ENCODE data around the gene TFCP2. TPM values are rescaled to one million over a fixed set of nuclear protein-coding genes. Genes with fewer than 3 reads are reported as not detected.
"Not testable (repeated sequence)": the region's sequence is repeated elsewhere in the genome, so short reads cannot be mapped to it uniquely, and the experiment has no call there.

Gene TFCP2
- total RNA-seq (10 to 100 TPM; 24.1 TPM), polyA plus RNA-seq (ENCODE audit: insufficient read length in 6 of 6) (10 to 100 TPM; 46.5 to 57.6 (median 53.9) TPM)
- long read RNA-seq, donor 1, partial matches to known transcripts: 0 of 1 reads
- long read RNA-seq, donor 1, other reads (novel, unspliced or antisense): 0 of 1 reads
- long read RNA-seq, donor 2, partial matches to known transcripts: 0 of 4 reads
- long read RNA-seq, donor 2, other reads (novel, unspliced or antisense): 0 of 4 reads
- long read RNA-seq, donor 3, partial matches to known transcripts: 0 of 3 reads
- long read RNA-seq, donor 3, other reads (novel, unspliced or antisense): 0 of 3 reads
- long read RNA-seq, donor 4: 0 reads
- long read RNA-seq, donor 5, partial matches to known transcripts: 0 of 1 reads
- long read RNA-seq, donor 5, other reads (novel, unspliced or antisense): 0 of 1 reads
- long read RNA-seq, donor 6, partial matches to known transcripts: 0 of 2 reads
- long read RNA-seq, donor 6, other reads (novel, unspliced or antisense): 0 of 2 reads
- long read RNA-seq, donor 7, partial matches to known transcripts: 0 of 1 reads
- long read RNA-seq, donor 7, other reads (novel, unspliced or antisense): 0 of 1 reads
- long read RNA-seq, donor 8, partial matches to known transcripts: 0 of 3 reads
- long read RNA-seq, donor 8, other reads (novel, unspliced or antisense): 0 of 3 reads
- long read RNA-seq, donor 9: 0 reads
- long read RNA-seq, donor 10, partial matches to known transcripts: 0 of 1 reads
- long read RNA-seq, donor 10, other reads (novel, unspliced or antisense): 0 of 1 reads
- long read RNA-seq, donor 11, partial matches to known transcripts: 0 of 4 reads
- long read RNA-seq, donor 11, other reads (novel, unspliced or antisense): 0 of 4 reads
- long read RNA-seq, donor 12, partial matches to known transcripts: 0 of 2 reads
- long read RNA-seq, donor 12, other reads (novel, unspliced or antisense): 0 of 2 reads

GRCh38 chr12:51172515-51173431 is at the start of gene TFCP2:
TSS of gene TFCP2 (minus strand) at chr12:51173135. CDS start at chr12:51172422, 713 bp downstream.
- peak; percentile 94 to 98 (median 98) for DNase-seq
- no peaks in the 10 kb centered on the region for H3K36me3 ChIP-seq
- ATAC-seq: peak; percentile 96
- peaks cover 6 to 30% of the 10 kb centered on the region in 2 donors for H3K4me1 ChIP-seq
- peak within 1 kb of the TSS; percentile 96 for H3K27ac ChIP-seq
- H3K9me3 ChIP-seq: no peaks in the 10 kb centered on the region
- peak within 1 kb of the TSS; percentile 60 to 77 for H3K4me3 ChIP-seq
- H3K27me3 ChIP-seq: no peaks in the 10 kb centered on the region
- TF ChIP-seq CTCF (IDR thresholded peaks at IDR 0.05): no peak
- intact Hi-C loops (cut with DNase I): no loop called here

DNA sequence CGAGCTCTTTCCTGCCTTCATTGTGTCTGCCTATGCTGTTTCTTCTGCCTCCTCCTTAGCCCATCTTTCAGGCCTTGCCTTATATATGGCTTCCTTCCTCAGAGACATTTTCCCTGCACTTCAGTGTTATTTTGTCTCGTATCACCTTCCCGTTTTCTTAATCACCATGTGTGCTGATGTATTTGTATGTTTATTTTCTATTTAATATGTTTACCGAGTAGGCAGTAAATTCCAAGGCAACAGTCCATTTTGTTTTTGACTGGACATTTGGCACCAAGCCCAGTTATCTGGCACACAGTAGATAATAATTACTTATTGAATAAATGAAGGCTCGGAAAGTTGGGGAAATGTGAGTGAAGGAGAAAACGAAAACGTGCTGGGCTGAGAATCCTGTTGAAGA is 49.5 kb upstream of the TFCP2 start:
- DNase-seq: no peak
- H3K27ac ChIP-seq: no peak overlapping the region
- H3K4me1 ChIP-seq: peaks cover 10 to 13% of the 10 kb centered on the region in 2 donors
- no peaks in the 10 kb centered on the region for H3K9me3 ChIP-seq
- ATAC-seq: no peak
- H3K4me3 ChIP-seq: no peak overlapping the region
- no peaks in the 10 kb centered on the region for H3K36me3 ChIP-seq
- TF ChIP-seq CTCF (IDR thresholded peaks at IDR 0.05): no peak
- intact Hi-C loops (cut with DNase I): no loop called here
- no peaks in the 10 kb centered on the region for H3K27me3 ChIP-seq

GRCh38 chr12:51219857-51220256 is 46.9 kb upstream of the TFCP2 start:
- H3K27me3 ChIP-seq; H3K4me3 ChIP-seq; DNase-seq; H3K27ac ChIP-seq; intact Hi-C loops (cut with DNase I); H3K36me3 ChIP-seq; ATAC-seq; H3K9me3 ChIP-seq: not testable (repeated sequence)
- H3K4me1 ChIP-seq: peaks cover 16 to 21% of the 10 kb centered on the region in 2 donors

DNA sequence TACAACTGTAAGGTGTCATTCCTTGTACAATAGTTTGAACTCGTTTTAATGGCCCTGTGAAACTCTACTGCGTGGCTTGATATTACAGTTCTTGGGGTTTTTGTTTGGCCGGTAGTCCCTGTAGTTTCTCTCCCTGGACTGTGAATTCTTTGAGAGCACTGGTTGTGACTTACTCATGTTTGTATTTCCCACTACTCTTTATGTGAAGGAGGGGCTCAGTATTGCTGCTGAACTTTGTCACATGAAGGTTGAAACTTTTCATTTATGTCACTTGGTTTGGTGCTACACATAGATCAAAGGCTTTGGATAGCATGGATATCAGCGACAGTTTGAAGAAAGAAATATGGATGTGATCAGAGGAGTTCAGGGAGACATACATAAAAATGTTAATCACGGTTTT is 46.4 kb upstream of the TFCP2 start:
- DNase-seq: no peak
- Histone ChIP-seq H3K36me3 (no peaks in the 10 kb centered on the region), H3K27ac (peak overlapping the region in 1 of 2 donors; percentile 93), H3K4me3 (peak overlapping the region in 1 of 2 donors; percentile 77), H3K9me3 (no peaks in the 10 kb centered on the region), H3K4me1 (peaks cover 16 to 21% of the 10 kb centered on the region in 2 donors), H3K27me3 (no peaks in the 10 kb centered on the region)
- no peak for ATAC-seq
- TF ChIP-seq CTCF (IDR thresholded peaks at IDR 0.05): no peak
- intact Hi-C loops (cut with DNase I): no loop called here

DNA sequence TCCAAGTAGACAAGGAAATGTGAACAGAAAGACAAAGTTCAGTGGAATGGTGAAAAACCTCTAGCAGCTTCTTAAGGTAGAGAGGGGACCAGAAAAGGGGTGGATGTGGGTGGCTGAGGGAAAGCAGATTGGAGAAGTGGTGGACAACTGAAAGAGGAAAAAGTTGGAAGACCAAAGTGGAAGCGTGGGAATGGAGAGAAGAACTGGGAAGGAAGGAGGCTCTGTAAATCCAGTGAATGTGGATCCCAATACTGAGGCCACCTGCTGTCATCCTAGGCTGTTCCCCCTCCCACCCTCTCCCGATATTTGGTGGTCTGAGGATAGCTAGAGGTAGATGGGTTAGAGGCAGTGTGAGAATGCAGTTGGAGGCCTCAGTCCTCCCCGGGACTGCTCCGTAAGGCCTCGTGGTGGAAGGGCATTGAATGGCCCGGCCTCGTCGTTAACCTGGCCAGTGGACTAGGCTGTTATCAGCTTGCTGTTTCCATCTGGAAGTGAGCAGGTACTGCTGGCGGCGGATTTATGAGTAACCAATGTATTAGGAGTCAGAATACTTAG is 45.7 kb upstream of the TFCP2 start:
- no peak for TF ChIP-seq CTCF (IDR thresholded peaks at IDR 0.05)
- ATAC-seq: peak; percentile 45
- intact Hi-C loops (cut with DNase I): no loop called here
- Histone ChIP-seq H3K27ac (peak overlapping the region; percentile 93 to 95), H3K4me1 (peaks cover 16 to 21% of the 10 kb centered on the region in 2 donors), H3K36me3 (no peaks in the 10 kb centered on the region), H3K27me3 (no peaks in the 10 kb centered on the region), H3K4me3 (peak overlapping the region; percentile 71 to 77), H3K9me3 (no peaks in the 10 kb centered on the region)
- no peak for DNase-seq
